Left ventricle myocardium superior (tissue), 1 donor: Measurements from ENCODE around the gene GIMAP7. TPM values are rescaled to one million over a fixed set of nuclear protein-coding genes. Genes with fewer than 3 reads are reported as not detected.
"Not testable (repeated sequence)": the region's sequence is repeated elsewhere in the genome, so short reads cannot be mapped to it uniquely, and the experiment has no call there.

ENCODE experiments used
- ATAC-seq: fragments of 200-7000 bp; cut with Tn5 transposase; one replicate; pipeline ENCODE4 v1.9.1; 2020; ENCODE audit warnings: mild to moderate bottlenecking, moderate library complexity
- DNase-seq: peaks from one replicate; pipeline ENCODE4 v3.0.0-alpha.2; 2020
- intact Hi-C: fragments of 100-400 bp; cut with micrococcal nuclease; formaldehyde crosslinking; loops from one replicate; pipeline ENCODE4 v1.11.0; 2022
- total RNA-seq: library from RNA; stranded (reverse); fragmentation: NEBNext Ultra II Directional; extraction: Animal tissue kit (Norgen Biotek cat#: 25700); gene quantifications from one replicate; pipeline ENCODE4 v1.2.1, GENCODE V29; 2021
- donor health status: DM: no; HTN: yes; CAD: no; lungs with severe emphysema.

GIMAP7 gene
- total RNA-seq, 1 donor from 2014 or later = 24.1 TPM

DNA sequence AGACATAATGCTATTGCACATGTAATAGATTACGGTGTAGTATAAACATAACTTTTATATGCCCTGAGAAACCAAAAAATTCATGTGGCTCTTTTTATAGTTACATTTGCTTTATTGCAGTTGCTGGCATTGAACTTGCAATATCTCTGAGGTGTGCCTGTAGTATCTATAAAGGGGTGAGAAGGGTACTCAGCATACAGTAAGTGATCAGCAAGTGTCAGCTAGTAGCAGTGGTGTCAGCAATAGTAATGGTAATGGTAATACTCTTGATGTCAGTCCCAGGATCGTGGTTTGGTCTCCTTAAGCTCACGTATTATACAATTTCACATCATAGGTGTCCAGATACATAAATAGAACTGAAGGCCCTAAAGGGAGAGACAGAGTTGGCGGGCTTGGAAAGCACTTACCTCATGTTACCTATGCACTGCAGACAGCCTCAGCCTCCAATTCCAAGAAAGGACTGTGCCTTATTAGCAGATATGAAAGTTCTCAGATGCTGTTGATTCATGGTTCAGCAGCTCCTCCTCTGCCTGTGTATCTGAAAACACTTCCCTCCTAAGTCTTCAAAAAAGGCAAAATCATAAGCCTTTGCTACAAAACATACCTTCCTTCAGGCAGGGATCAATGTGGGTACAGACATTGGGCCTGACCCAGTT lies 6.6 kb upstream of the GIMAP7 start:
- ATAC-seq = no peak
- no peak for DNase-seq
- intact Hi-C loops = no loop called here

DNA sequence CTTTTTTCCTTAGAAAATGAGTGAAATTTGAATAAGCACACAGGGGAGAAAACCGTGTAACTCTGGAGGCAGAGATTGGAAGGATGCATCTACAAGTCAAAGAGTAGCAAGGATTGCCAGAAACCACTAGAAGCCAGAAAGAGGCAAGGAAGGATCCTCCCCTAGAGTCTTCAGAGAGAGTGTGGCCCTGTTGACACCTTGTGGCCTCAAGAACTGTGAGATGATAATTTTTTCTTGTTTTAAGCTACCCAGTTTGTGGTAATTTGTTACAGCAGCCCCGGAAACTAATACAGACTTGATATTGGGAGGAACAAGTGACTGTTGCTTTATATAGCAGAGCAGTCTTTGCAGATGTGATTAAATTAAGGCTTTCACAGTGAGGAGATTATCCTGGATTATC lies 3.6 kb upstream of the GIMAP7 start:
- DNase-seq = no peak
- no peak for ATAC-seq
- intact Hi-C loops = no loop called here

DNA sequence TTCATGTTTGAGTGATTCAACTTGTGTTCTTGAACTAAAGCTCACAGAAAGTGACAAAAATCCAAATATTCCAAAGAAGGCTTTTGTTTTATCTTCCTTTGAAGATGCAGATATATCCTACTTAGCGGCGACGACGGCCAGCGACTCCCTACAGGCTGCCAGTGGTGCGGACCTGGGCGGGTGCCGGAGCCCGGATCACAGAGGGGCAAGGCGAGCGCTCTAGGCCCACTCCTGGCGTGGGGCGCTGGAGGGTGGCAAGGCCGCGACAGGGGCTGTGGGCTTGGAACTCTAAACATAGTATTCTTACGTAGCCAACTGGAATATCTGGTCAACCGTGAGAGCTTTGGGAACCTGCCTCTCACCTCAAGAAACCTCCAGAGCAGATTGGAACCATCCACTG lies 914 bp upstream of the GIMAP7 start:
- no peak for DNase-seq
- ATAC-seq = no peak
- intact Hi-C loops = no loop called here

DNA sequence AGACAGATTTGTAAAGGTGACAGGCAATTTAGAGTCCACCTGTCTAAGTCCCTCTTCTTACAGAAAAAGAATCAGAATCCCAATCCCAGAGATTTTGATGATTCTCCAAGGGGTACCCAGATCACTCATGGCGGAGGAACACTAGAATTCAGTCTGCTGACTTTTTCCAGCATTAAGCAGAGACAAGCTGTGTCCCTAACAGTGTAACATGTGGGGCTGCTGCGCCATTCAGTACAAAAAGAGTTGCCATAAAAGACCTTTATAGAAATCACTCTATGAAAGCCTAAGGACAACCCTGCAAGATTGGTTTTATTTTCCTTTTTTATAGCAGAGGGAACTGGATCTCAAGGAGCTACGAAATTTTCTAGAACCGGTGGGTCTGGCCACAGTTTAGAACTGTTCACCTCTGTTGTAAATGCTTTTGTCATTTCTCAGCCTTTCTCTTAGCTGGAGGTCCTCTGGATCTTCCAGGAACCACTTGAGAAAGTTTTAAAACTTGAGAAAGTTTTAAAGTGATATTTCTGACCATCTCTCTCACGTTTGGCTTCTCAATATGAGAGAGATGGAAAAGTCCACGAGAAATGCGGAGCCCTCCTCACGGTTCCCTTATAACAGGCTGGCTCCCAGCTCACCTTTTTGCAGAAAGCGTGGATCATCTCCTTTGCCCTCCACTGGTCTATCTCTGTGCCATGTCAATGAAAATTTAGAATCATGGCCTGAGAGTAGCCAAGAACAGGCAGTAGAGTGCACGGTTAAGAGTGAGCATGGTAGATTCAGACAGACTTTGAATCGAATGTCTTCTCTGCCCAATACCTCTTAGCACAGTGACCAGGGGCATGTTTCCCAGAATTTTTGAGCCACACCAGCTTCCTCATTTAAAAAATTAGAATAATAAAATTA lies 826 bp downstream of the GIMAP7 start:
- ATAC-seq (peak; percentile 54), DNase-seq (no peak)
- intact Hi-C loops = no loop called here

DNA sequence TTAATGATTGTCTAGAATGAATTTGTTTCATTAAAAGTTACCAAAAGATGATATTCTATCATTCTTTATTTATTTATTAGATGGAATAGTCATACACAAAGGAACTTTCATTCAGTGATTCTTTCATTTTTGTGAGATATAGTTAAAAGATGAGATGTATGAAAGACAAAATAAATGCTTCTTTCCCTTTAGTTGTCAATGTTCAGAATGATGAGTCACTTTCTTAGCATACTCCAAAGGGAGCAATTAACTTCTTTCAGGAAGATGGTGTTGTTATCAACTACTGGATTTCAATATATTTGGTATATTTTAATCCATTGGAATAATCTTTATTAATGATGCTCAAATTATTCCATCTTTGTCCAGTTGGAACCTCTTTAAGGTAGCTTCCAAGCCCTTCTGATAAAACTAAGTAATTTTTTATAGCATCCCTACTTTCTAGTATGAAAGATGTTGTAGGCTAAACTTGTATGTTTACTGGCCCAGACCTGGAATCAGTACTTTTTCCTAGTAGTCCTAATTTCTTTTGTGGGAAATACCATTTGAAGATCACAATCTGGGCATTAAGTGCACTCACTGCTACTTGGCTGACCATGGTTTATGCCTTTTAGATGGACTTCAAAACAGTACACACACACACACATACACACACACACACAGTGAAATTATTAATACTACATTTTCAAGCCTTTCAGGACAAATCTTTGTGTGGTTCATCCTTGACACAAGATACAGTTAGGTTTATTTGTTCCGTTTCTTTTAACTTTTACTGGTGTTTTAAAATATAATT lies 2.5 kb downstream of the GIMAP7 start:
- intact Hi-C loops = no loop called here
- DNase-seq (no peak), ATAC-seq (no peak)

DNA sequence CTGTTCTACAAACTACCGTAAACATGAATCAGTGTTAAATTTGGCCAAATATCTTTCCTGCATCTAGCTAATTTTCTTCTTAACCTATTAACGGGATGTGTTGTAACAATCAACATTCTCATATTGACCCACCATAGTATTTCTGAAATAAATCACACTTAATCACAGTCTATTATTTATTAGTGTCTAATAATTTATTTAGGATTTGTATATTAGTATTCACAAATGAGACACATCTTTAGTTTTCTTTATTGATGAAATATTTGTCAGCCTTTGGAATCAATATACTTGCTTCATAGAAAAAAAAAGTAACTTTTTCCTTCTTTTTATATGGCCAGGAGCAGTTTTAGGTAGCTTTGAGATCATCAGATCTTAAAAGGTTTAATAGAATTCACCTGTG lies 4.6 kb downstream of the GIMAP7 start:
- ATAC-seq = no peak
- DNase-seq = no peak
- intact Hi-C loops = no loop called here

DNA sequence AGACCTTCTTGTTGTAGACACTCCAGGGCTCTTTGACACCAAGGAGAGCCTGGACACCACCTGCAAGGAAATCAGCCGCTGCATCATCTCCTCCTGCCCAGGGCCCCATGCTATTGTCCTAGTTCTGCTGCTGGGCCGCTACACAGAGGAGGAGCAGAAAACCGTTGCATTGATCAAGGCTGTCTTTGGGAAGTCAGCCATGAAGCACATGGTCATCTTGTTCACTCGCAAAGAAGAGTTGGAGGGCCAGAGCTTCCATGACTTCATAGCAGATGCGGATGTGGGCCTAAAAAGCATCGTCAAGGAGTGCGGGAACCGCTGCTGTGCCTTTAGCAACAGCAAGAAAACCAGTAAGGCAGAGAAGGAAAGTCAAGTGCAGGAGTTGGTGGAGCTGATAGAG lies 5.5 kb downstream of the GIMAP7 start:
- no peak for ATAC-seq
- intact Hi-C loops = no loop called here

DNA sequence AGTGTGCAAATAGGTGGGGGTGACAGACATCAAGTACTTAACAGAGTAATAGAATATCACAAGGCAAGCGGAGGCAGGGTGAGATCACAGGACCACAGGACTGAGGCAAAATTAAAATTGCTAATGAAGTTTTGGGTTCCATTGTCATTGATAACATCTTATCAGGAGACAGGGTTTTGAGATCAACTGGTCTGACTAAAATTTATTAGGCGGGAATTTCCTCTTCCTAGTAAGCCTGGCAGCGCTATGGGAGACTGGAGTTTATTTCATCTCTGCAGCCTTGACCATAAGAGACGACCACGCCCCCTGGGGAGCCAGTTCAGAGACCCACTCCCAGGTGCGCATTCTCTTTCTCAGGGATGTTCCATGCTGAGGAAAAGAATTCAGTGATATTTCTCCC lies 8.3 kb downstream of the GIMAP7 start:
- intact Hi-C loops, DNase-seq, ATAC-seq: not testable (repeated sequence)

More for the DNA sequence above, 5.5 kb downstream of the GIMAP7 start:
- DNase-seq = no peak

DNA sequence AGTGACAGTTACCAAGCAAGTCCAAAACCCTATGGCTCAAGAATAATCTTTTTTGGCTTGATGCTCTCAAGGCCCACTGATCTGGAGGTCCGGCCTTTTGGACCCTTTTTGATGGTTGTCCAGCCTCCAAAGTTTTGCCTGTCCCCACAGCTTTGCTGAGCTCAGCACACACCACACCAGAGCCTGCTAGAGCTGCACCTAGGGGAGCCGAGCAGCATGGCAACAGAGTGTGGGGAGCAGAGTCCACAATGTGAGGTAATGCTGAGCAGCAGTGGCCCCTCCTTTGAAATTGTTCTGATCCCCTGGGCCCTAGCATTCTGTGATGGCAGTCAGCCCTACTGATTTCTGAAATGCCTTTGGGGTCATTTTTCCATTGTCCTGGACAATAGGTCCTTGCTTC lies 9.3 kb downstream of the GIMAP7 start:
- intact Hi-C loops = no loop called here
- ATAC-seq (no peak), DNase-seq (no peak)

DNA sequence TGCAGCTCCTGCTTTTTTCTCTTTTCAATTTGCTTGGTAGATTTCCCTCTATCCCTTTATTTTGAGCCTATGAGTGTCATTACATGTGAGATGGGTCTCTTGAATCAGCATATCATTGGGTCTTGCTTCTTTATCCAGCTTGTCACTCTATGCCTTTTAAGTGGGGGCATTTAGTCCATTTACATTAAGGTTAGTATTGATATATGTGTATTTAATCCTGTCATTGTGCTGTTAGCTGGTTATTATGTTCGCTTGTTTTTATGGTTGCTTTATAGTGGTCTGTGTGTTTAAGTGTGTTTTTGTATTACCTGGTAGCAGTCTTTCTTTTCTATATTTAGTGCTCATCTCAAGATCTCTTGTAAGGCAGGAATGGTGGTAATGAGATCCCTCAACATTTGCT lies 17.0 kb downstream of the GIMAP7 start:
- intact Hi-C loops = no loop called here
- no peak for DNase-seq
- no peak for ATAC-seq

DNA sequence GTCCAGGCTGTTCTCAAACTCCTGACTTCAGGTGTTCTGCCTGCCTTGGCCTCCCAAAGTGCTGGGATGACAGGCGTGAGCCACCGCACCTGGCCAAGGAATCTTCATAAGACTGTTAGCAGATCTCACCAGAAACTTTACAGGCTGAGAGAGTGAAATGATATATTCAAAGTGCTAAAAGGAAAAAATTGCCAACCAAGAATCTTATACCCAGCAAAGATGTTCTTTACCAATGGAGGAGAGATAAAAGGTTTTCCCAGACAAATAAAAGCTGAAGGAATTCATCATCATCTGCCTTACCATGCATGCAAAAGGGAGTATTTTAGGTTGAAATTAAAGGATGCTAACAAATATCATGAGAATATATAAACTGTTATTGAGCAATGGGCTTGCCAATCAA lies 23.6 kb downstream of the GIMAP7 start:
- DNase-seq (no peak), ATAC-seq (no peak)
- intact Hi-C loops = no loop called here

DNA sequence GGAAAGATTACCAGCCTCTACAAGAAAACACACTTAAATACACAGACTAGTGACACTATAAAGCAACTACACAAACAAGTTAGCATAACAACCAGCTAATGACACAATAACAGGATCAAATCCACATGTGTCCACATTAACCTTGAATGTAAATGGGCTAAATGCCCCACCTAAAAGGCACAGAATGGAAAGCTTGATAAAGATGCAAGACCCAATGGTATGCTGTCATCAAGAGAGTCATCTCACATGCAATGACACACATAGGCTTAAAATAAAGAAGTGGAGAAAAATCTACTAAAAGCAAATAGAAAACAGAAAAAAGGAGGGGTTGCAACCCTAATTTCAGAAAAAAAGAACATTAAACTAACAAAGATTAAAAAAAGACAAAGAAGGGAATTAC lies 38.5 kb downstream of the GIMAP7 start:
- no peak for ATAC-seq
- intact Hi-C loops = no loop called here
- DNase-seq = no peak

DNA sequence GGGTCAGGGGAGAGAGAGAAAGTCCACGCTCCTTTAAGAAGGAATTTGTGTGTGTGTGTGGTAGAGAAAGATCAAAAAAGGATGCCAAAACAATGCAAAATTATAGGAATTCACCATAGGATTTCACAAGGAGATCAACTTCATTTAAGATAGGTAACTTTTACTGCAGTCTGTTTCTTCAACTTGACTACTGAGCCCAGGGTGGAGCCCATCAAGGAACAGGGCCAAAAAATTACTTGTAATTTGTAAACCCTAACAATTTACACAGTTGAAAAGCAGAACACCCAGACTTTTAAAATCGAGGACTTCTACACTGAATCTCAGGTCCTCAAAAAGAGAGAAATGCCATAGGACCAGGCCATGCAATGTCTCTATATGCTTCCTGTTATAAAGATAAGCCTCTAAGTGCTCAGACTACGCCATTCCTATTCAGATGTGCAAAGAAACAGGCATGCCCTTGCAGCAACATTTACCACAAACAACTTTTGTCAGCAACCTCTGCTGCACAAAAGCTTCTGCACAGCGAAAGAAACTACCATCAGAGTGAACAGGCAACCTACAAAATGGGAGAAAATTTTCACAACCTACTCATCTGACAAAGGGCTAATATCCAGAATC lies 42.0 kb downstream of the GIMAP7 start:
- intact Hi-C loops = no loop called here
- ATAC-seq (peak; percentile 76), DNase-seq (no peak)

DNA sequence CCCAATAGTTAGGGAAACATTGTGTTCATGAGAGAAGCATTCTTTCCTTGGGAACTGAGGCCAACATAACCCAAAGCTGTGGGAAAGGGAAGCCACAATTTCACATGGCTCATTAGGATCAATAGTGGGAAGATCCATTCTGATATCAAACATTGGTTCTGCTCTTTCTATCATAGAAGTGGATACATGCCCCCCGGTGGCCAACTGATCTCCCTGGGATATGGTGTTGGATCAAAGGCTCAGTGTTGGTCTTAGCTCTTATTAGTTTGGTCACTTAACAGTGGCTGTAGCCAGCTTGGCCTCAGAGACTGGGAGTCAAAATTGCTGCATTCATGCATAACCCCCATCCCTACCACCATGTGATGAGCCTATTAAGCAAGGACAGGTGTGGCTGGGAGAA lies 45.8 kb downstream of the GIMAP7 start:
- DNase-seq (no peak), ATAC-seq (no peak)
- intact Hi-C loops = no loop called here

DNA sequence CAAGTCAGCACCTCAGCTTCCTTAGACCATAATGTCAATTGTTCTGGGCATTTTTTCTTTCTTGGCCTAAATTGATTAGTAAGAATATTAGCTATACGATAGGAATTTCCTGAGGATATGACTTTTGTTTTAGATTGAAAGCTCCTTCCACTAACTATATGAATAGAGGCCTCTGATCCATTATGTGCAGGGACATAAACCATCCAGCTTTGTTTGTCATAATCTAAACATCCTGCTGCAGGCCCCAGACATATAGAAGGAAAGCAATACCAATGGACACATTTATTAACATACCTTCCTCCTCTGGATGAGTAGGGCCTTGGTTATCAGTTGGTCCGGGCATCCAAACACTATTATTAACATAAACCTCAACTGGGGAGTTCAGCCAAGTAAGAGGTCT lies 48.2 kb downstream of the GIMAP7 start:
- DNase-seq = no peak
- intact Hi-C loops = no loop called here
- ATAC-seq = no peak

DNA sequence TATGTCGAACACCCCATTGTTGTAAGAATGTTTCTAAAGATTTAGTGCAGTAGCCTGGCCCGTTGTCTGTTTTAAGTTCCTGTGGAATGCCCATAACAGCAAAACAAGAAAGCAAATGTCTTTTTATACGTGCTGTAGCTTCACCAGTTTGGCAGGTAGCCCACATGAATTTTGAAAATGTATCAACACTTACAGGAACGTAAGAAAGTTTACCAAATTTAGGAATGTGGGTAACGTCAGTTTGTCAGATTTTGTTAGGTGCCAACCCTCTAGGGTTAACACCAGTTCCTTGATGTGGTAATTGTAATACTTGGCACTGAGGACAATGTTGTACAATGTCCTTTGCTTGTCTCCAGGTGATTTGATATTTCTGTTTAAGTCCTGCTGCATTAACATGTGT lies 49.3 kb downstream of the GIMAP7 start:
- DNase-seq (no peak), ATAC-seq (no peak)
- intact Hi-C loops = no loop called here

DNA sequence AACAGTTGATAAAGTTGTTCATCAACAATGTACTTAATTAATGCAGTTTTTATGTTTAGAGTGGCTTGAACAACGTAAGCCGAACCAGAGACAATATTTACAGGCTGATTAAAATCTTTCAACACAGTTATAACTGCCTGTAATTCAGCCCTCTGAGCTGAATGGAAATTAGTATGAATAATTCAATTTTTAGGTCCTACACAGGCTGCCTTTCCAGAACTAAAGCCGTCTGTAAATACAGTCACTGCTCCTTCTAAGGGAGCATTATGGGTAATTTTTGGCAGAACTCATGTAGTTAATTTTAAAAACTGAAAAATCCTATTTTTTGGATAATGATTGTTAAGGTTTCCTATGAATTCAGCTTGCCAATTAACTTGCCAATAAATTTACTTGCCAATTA lies 49.9 kb downstream of the GIMAP7 start:
- ATAC-seq = no peak
- intact Hi-C loops = no loop called here
- DNase-seq = no peak

DNA sequence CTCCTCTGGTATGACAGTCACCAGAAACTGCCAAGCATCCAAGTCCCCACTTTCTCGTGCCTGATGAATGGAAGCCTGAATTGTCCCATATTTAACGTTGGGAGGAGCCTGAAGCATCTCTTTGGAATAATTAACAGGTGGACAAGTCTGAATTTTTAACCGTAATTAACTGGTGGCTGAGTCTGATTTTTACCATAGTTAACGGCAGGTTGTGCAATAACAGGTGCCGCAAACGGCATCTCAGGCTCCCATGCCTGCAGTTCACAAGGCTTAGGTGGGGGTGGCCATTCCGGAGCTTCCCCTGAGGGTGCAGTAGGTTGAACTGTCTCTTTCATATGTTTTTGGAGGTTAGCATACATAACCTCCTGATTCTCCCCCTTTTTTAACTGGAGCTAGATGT lies 50.6 kb downstream of the GIMAP7 start:
- ATAC-seq (no peak), DNase-seq (no peak)
- intact Hi-C loops = no loop called here

DNA sequence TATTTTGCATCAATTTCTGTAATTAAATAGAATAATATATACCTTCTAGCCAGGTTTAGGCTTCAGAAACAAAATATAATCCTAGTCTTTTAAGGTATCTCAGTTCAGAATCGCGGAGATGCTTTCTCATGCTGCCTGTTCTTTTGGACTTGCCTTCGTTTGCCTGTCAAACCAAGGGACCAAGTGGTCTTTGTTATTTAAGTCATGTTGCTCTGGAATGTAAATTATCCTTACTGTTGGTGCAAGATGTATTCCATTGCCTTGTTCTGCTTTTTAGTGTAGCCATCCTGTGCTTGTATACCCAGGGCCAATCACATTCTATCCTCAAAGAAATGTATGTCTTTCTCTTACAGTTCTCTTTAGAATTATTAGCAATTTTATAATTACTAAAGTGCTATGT lies 51.5 kb downstream of the GIMAP7 start:
- DNase-seq = no peak
- no peak for ATAC-seq
- intact Hi-C loops = no loop called here

DNA sequence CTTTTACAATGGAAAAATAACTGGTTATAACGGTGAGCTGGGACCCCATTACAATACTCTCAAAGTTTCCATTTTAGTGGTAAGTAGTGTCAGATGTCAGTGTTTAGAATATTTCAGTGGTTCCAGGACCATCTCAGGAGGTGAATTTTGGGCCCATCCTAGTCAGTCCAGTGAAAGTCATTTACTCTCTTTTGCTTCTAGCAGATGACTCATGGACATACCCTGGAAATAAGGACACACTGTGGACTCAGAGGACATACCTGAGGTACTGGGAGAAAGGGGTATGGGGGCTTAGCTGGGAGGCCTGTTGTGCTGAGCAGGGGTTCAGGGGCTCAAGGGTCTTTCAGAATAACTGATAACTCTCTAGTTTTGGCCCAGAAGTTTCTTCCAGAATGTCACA lies 51.9 kb downstream of the GIMAP7 start:
- intact Hi-C loops = no loop called here

More for the DNA sequence above, 51.9 kb downstream of the GIMAP7 start:
- DNase-seq (no peak), ATAC-seq (no peak)
